Tibial artery (tissue), 4 donors: ENCODE data around the gene PPIC.

Source experiments
- DNase-seq, 2 donors: peaks; one replicate each; pipeline ENCODE4 v3.0.0-alpha.2; 2019
- H3K27ac ChIP-seq, 2 donors: fragments of 200-600 bp; sonication (generic) in 1 of 2; 1 replicate in 1 of 2; 2 replicates in 1 of 2; pipeline ENCODE4 v1.5.1; 2018 to 2019; ENCODE audit warnings: mild to moderate bottlenecking in 1 of 2
- H3K27me3 ChIP-seq, 2 donors: fragments of 200-600 bp; sonication (generic) in 1 of 2; one replicate each; pipeline versions ENCODE4 v1.5.1 to v1.6.0; 2016 to 2019
- H3K36me3 ChIP-seq, 3 donors: fragments of 200-600 bp; sonication (generic) in 2 of 3; one replicate each; pipeline ENCODE4 v1.5.1; 2016 to 2019; ENCODE audit warnings: mild to moderate bottlenecking in 2 of 3
- H3K4me1 ChIP-seq, 4 donors: fragments of 200-600 bp; sonication (generic) in 2 of 4; 1 replicate in 3 of 4; 2 replicates in 1 of 4; pipeline ENCODE4 v1.5.1; 2016 to 2019
- H3K4me3 ChIP-seq, 2 donors: fragments of 200-600 bp; sonication (generic) in 1 of 2; 1 replicate in 1 of 2; 2 replicates in 1 of 2; pipeline ENCODE4 v1.5.1; 2018 to 2019; ENCODE audit warnings: mild to moderate bottlenecking in 2 of 2
- H3K9me3 ChIP-seq, 3 donors: fragments of 200-600 bp; sonication (generic) in 1 of 3; one replicate each; pipeline ENCODE4 v1.5.1; 2016 to 2019
- intact Hi-C: fragments of 100-400 bp; cut with DNase I; formaldehyde crosslinking; loops from one replicate; pipeline ENCODE4 v1.15.0; 2023; ENCODE audit warnings: low total_unique reads
- TF ChIP-seq, protein P1 (sequence below), 2 experiments: fragments of 200-600 bp in 1 of 2; fragments of 450-650 bp in 1 of 2; IDR thresholded peaks; one replicate each; pipeline ENCODE4 v1.5.1; 2017 to 2019; ENCODE audit warnings: antibody characterized with exemption in 2 of 2, mild to moderate bottlenecking in 1 of 2, moderate library complexity in 1 of 2

PPIC gene

DNA sequence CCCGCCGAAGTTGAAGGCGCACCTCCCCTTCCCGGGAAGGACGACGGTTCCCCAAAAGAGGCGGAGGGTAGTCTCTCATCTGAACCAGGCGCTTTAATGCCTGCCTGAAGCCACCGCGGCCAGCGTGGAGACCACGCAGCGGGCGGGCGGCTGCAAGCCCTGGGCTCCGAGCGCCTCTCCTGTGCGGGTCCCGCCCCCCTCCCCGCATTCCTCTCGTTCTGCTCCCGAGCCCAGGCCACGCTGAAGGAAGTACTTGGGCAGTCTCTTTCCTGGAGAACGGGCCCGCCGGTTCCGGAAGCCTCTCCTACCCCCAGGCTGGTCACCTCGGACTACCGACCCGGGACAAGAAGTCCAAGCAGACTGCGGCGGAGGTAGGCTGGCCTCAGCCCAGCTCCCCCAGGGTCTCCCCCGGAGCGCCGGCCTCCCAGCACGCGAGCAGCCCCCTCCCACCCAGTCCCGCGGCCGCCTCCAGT lies 571 bp downstream of the PPIC start:
- TF ChIP-seq, protein P1, sequence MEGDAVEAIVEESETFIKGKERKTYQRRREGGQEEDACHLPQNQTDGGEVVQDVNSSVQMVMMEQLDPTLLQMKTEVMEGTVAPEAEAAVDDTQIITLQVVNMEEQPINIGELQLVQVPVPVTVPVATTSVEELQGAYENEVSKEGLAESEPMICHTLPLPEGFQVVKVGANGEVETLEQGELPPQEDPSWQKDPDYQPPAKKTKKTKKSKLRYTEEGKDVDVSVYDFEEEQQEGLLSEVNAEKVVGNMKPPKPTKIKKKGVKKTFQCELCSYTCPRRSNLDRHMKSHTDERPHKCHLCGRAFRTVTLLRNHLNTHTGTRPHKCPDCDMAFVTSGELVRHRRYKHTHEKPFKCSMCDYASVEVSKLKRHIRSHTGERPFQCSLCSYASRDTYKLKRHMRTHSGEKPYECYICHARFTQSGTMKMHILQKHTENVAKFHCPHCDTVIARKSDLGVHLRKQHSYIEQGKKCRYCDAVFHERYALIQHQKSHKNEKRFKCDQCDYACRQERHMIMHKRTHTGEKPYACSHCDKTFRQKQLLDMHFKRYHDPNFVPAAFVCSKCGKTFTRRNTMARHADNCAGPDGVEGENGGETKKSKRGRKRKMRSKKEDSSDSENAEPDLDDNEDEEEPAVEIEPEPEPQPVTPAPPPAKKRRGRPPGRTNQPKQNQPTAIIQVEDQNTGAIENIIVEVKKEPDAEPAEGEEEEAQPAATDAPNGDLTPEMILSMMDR (IDR thresholded peaks at IDR 0.05), result no peak
- Histone ChIP-seq H3K4me3 (peak overlapping the region; percentile 86), H3K27me3 (no peaks in the 10 kb centered on the region), H3K4me1 (peaks cover 0 to 24% (median 15%) of the 10 kb centered on the region in 4 donors), H3K36me3 (no peaks in the 10 kb centered on the region), H3K27ac (peak overlapping the region; percentile 86 to 97), H3K9me3 (no peaks in the 10 kb centered on the region)
- DNase-seq, result peak; percentile 53 to 83
- intact Hi-C loops, result loop anchor here (5.0 to 10.0 kb wide), 3 partner anchors 51 to 329 kb away; partner anchors contain the start of gene PRDM6

DNA sequence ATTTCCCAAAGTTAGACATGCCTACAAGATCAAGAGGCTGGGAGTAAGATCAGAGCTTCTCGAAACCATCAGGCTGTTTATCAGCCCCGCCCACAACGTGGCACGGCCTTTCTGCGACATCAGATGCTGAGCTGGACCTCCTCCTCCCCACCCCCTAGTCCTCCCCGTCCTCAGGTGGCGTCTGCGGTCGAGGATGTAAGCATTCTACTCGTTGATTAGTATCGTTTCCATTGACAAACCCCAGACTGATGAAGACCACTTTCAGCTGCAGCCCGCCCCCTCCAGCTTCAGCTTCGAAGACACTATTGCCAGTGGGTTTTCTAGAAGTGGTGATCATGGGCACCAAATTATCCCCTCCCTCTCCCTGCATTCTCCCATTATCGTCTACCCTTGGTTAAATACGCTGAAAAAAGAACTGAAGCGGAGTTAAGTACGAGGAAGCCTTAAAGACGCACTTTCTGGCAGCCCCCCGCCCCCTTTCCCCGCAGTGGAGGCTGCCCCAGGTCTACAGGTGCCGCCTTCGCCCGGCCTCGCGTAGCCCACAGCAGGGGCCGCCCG lies 1.1 kb downstream of the PPIC start:
- Histone ChIP-seq H3K27me3 (no peaks in the 10 kb centered on the region), H3K4me3 (peak overlapping the region; percentile 86), H3K27ac (peak overlapping the region; percentile 86 to 97), H3K4me1 (peaks cover 0 to 24% (median 15%) of the 10 kb centered on the region in 4 donors), H3K9me3 (no peaks in the 10 kb centered on the region), H3K36me3 (no peaks in the 10 kb centered on the region)
- DNase-seq, result peak; percentile 69 to 85
- TF ChIP-seq, protein P1 (IDR thresholded peaks at IDR 0.05), result no peak
- intact Hi-C loops, result loop anchor here (5.0 to 10.0 kb wide), 3 partner anchors 52 to 329 kb away; partner anchors contain the start of gene PRDM6

DNA sequence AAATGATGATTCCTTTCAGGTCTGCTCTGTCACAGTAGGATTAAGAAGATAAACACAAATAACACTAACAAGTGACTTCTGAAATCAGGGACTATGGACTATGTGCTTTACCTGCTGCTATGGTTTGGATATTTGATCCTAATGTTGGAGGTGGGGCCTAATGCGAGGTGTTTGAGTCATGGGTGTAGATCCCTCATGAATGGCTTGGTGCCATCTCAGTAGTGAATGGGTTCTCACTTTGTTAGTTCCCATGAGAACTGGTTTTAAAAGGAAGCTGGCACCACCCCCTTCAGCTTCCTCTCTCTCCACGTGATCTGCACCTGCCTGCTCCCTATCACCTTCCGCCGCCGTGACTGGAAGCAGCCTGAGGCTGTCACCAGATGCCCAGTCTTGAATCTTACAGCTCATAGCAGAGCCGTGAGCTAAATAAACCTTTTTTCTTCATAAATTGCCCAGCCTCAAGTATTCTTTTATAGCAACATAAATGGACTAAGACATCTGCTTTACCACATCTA lies 3.3 kb downstream of the PPIC start:
- no peaks in the 10 kb centered on the region for H3K27me3 ChIP-seq
- H3K9me3 ChIP-seq, result no peaks in the 10 kb centered on the region
- no peak overlapping the region for H3K27ac ChIP-seq
- intact Hi-C loops, result loop anchor here (10.0 kb wide), 1 partner anchor 332 kb away; no protein-coding TSS in a partner anchor
- peaks cover 0 to 9% (median 8%) of the 10 kb centered on the region in 3 donors for H3K36me3 ChIP-seq
- peaks cover 0 to 24% (median 15%) of the 10 kb centered on the region in 4 donors for H3K4me1 ChIP-seq
- TF ChIP-seq, protein P1 (IDR thresholded peaks at IDR 0.05), result no peak
- DNase-seq, result no peak
- no peak overlapping the region for H3K4me3 ChIP-seq

DNA sequence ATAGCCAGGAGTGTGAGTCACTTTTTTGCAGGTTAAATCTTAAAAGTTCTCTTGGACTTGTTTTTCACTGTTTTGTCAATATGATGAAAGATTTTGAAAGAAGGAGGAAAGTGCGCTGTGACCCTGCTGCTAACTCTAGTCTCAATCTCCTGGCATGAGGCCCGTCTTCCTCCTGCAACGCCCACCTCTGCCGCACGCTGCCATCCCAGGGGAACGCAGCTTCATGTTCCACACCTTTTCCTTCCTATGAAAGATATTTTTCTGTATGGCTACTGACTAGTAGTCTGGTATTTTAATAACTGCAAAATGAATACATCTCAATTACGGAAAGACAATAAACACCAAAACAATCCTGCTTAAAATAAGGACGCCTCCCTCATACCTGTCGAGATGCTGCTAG lies 8.3 kb downstream of the PPIC start:
- H3K9me3 ChIP-seq, result no peaks in the 10 kb centered on the region
- H3K4me3 ChIP-seq, result no peak overlapping the region
- no peaks in the 10 kb centered on the region for H3K27me3 ChIP-seq
- peaks cover 40 to 48% (median 42%) of the 10 kb centered on the region in 3 donors for H3K36me3 ChIP-seq
- no peak for DNase-seq
- TF ChIP-seq, protein P1 (IDR thresholded peaks at IDR 0.05), result no peak
- intact Hi-C loops, result no loop called here
- H3K27ac ChIP-seq, result no peak overlapping the region
- no peaks in the 10 kb centered on the region for H3K4me1 ChIP-seq

DNA sequence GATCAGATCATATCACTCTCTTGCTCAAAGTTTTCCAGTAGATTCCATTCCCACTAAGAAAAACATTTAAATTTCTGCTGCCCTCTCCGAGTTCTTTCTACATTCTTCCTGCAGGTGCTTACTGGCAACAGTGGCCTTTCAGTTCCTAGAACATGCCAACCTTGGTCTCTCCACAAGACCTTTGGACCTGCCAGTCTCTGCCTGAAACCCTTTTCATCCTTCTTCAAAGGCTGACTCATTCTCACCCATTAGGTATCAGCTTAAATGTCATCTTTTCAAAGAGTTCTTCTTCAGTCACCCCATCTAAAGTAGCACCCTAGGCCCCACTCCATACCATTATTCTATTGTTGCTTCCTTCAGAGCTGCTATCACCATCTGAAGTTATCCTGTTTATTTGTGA lies 21.8 kb downstream of the PPIC start:
- Histone ChIP-seq H3K9me3 (no peaks in the 10 kb centered on the region), H3K4me1 (no peaks in the 10 kb centered on the region), H3K4me3 (no peak overlapping the region), H3K27ac (no peak overlapping the region), H3K27me3 (no peaks in the 10 kb centered on the region), H3K36me3 (no peaks in the 10 kb centered on the region)
- no peak for DNase-seq
- intact Hi-C loops, result no loop called here
- TF ChIP-seq, protein P1 (IDR thresholded peaks at IDR 0.05), result no peak
